K562 (cell line): ENCODE data around the gene ATP13A1. TPM values are rescaled to one million over a fixed set of nuclear protein-coding genes. Genes with fewer than 3 reads are reported as not detected.

ENCODE experiments used
- ATAC-seq: fragments of 200-7000 bp; cut with Tn5 transposase; 3 replicates; pipeline ENCODE4 v1.9.1; 2020; ENCODE audit warnings: moderate library complexity
- BruUV-seq: library from RNA; stranded (reverse); fragments of 400-500 nt; replicated peaks from 2 replicates; lab custom pipeline; 2021; lab: Mats Ljungman, UMichigan
- CTCF ChIA-PET: fragments of 300-600 bp; formaldehyde crosslinking; extraction: SDS; loops from one replicate; lab custom pipeline; 2021; ENCODE audit warnings: low intra/inter-chr PET ratio; lab: Yijun Ruan, JAX
- POLR2A ChIA-PET: fragments of 300-600, 350-650 bp; sonication (Branson Sonifier 250); formaldehyde crosslinking; extraction: SDS; loops from one replicate; lab custom pipeline; 2021; ENCODE audit warnings: antibody characterized with exemption, inconsistent platforms; lab: Yijun Ruan, JAX
- DNase-seq, 4 experiments: peaks; one replicate each; pipeline versions ENCODE4 v3.0.0 to v3.0.0-alpha.2; 2011 to 2018; ENCODE audit warnings: low spot score in 3 of 4, mixed read lengths in 3 of 4; ENCODE audit errors: extremely low read depth in 1 of 4
- FAIRE-seq: peaks from 2 replicates; lab custom pipeline; 2011; peaks lifted over from hg19 to GRCh38; lab: Jason Lieb, UNC
- H2AFZ ChIP-seq: 2 replicates; pipeline ENCODE4 v1.6.0; 2011; ENCODE audit warnings: low read depth, low read length, control low read depth, inconsistent platforms
- H3K27ac ChIP-seq: fragments of 200-600 bp; 3 replicates; pipeline ENCODE4 v1.8.0; 2011; ENCODE audit warnings: low read depth, mild to moderate bottlenecking, control low read depth, inconsistent platforms, low read length, moderate library complexity, mixed read lengths; ENCODE audit errors: extremely low read depth
- H3K27me3 ChIP-seq, 2 experiments: fragments of 300-600 bp in 1 of 2; 2 replicates in 1 of 2; 3 replicates in 1 of 2; pipeline versions ENCODE4 v1.6.0 to v1.8.0; 2011; ENCODE audit warnings: inconsistent platforms in 2 of 2, low read length in 2 of 2, mild to moderate bottlenecking in 1 of 2, mixed read lengths in 1 of 2, moderate library complexity in 1 of 2; ENCODE audit not compliant: control insufficient read depth in 2 of 2, insufficient read depth in 2 of 2
- H3K36me3 ChIP-seq: fragments of 300-600 bp; 3 replicates; pipeline ENCODE4 v1.8.0; 2011; ENCODE audit warnings: mild to moderate bottlenecking, low read length, inconsistent platforms; ENCODE audit not compliant: control insufficient read depth, insufficient read depth
- H3K4me1 ChIP-seq, 2 experiments: fragments of 200-600 bp in 1 of 2; replicated peaks in 1 of 2; 2 replicates in 1 of 2; 3 replicates in 1 of 2; pipeline versions ENCODE4 v1.5.1 to v1.8.0; 2011; ENCODE audit warnings: inconsistent platforms in 2 of 2, low read length in 2 of 2, mild to moderate bottlenecking in 1 of 2, mixed read lengths in 1 of 2, moderate library complexity in 1 of 2; ENCODE audit not compliant: control insufficient read depth in 2 of 2, insufficient read depth in 2 of 2
- H3K4me2 ChIP-seq: 2 replicates; pipeline ENCODE4 v1.6.1; 2011; ENCODE audit warnings: low read length, control low read depth, inconsistent platforms, mixed read lengths; ENCODE audit not compliant: insufficient read depth
- H3K4me3 ChIP-seq: fragments of 200-600 bp; sonication (generic), shearing (Covaris generic); 2 replicates; pipeline ENCODE4 v1.5.1; 2016; ENCODE audit warnings: control low read depth, inconsistent platforms
- H3K79me2 ChIP-seq: fragments of 200-600 bp; 3 replicates; pipeline ENCODE4 v1.8.0; 2011; ENCODE audit warnings: low read length, inconsistent platforms; ENCODE audit not compliant: control insufficient read depth, insufficient read depth
- H3K9ac ChIP-seq, 2 experiments: 2 replicates each; pipeline versions ENCODE4 v1.6.0 to v1.6.1; 2011; ENCODE audit warnings: low read depth in 2 of 2, low read length in 2 of 2, control low read depth in 1 of 2, inconsistent platforms in 1 of 2, mild to moderate bottlenecking in 1 of 2, mixed read lengths in 1 of 2; ENCODE audit not compliant: insufficient read depth in 1 of 2
- H3K9me1 ChIP-seq: one replicate; pipeline ENCODE4 v1.6.0; 2011; ENCODE audit warnings: inconsistent platforms, mild to moderate bottlenecking, low read length, moderate library complexity; ENCODE audit not compliant: control insufficient read depth, insufficient read depth
- H3K9me3 ChIP-seq: replicated peaks from 2 replicates; pipeline ENCODE4 v1.5.1; 2011; ENCODE audit warnings: low read depth, low read length, inconsistent platforms; ENCODE audit not compliant: control insufficient read depth, insufficient read depth
- H4K20me1 ChIP-seq: replicated peaks from 2 replicates; pipeline ENCODE4 v1.6.1; 2011; ENCODE audit warnings: low read length, inconsistent platforms, mixed read lengths; ENCODE audit not compliant: control insufficient read depth, insufficient read depth
- FOXK2 ChIP-seq, 2 experiments: fragments of 450-650 bp; IDR thresholded peaks in 1 of 2; conservative IDR thresholded peaks in 1 of 2; 2 replicates each; pipeline ENCODE4 v1.6.1; 2016; ENCODE audit warnings: low read depth in 2 of 2, mild to moderate bottlenecking in 1 of 2
- NR2C1 ChIP-seq, 2 experiments: fragments of 450-650 bp; IDR thresholded peaks; 2 replicates each; pipeline ENCODE4 v1.6.1; 2017; ENCODE audit warnings: mild to moderate bottlenecking in 2 of 2, antibody characterized with exemption in 1 of 2, inconsistent platforms in 1 of 2, missing compliant biosample characterization in 1 of 2, missing genetic modification characterization in 1 of 2
- WGBS: fragments of 100-300 bp; shearing (Covaris generic); methylation state at CpG from one replicate; pipeline ENCODE4 v1.1.6; 2016; ENCODE audit warnings: low coverage, mixed read lengths; ENCODE audit not compliant: insufficient coverage; ENCODE audit errors: missing lambda C conversion rate; 5-methylcytosine and 5-hydroxymethylcytosine counted together
- in situ Hi-C: fragments of 300-500 bp; cut with MboI; formaldehyde crosslinking; loops from 4 replicates; pipeline ENCODE4 v1.15.0; 2018; ENCODE audit warnings: inconsistent platforms, mixed read lengths
- intact Hi-C: fragments of 100-400 bp; cut with micrococcal nuclease; formaldehyde crosslinking; loops from 2 replicates; pipeline ENCODE4 v1.14.2; 2022
- polyA plus RNA-seq, 8 experiments: library from polyadenylated mRNA; depleted of rRNA in 4 of 8; stranded (reverse) in 5 of 8; unstranded in 3 of 8; fragments of >200 nt; fragmentation: Nextera tagmentation in 2 of 8; fragmentation: Illumina TruSeq in 1 of 8; extraction: Ambion mirVana in 2 of 8; extraction: Trizol in 1 of 8; gene quantifications; 2 replicates each; pipeline versions ENCODE4 v1.2.1 to v1.2.3, GENCODE V29; 2011 to 2014; ENCODE audit warnings: inconsistent platforms in 1 of 8, missing spikeins in 1 of 8
- total RNA-seq, 7 experiments: library from RNA; depleted of rRNA in 6 of 7; stranded (reverse); fragments of >200 nt in 6 of 7; fragmentation: Illumina TruSeq in 2 of 7; extraction: Trizol in 2 of 7; gene quantifications; 2 replicates each; pipeline versions ENCODE4 v1.2.1 to v1.2.3, GENCODE V29; 2011 to 2021; ENCODE audit warnings: low replicate concordance in 1 of 7
- TF ChIP-seq, protein P1 (sequence below): fragments of 200-600 bp; sonication (generic); IDR thresholded peaks from one replicate; pipeline ENCODE4 v1.6.1; 2012; ENCODE audit warnings: mild to moderate bottlenecking, low read depth, low read length, inconsistent platforms

The ATP13A1 gene
- total and polyA plus RNA-seq, 9 of the 15 experiments (the other 6 are each of a cell fraction or from before 2014, with no cell fraction given): 0.90 to 83.8 (median 23.1) TPM

DNA sequence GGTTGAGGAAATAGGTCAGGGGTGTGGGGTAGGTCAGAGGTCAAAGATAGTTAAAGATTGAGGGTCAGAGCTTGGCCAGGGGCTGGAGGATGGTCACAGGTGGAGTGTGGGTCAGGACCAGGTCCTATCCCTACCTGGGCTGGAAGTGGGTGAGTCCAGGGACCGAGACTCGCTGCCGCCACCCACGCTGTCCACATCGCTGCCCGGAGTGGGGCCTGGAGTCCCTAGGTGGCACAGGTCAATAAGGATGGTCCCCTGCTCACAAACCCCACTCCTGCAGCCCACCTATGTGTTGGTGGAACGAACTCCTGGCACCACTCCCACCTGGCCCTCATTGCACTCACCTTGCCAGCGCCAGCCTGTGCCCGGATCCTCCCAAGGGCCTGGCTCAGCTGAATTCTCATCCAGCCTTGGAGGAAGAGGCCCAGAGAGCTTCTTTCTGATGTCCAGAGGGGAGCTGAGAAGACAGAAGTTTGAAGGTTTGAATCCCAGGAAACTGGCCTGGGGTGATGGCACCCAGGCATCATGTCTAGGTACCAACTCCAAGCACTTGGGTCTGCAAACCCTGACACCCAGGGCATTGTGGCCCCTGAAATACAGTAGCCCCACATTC is 26.8 kb downstream of the ATP13A1 start:
- Histone ChIP-seq H3K9me1 (no peaks in the 10 kb centered on the region), H3K4me1 (peaks cover 0 to 20% of the 10 kb centered on the region in 2 experiments; a peak in 2 of 5 replicates), H3K27ac (no peak overlapping the region), H3K4me2 (no peak overlapping the region), H3K4me3 (no peak overlapping the region), H2AFZ (no peak overlapping the region), H3K36me3 (peaks cover 35% of the 10 kb centered on the region; the same call in 2 of the 3 replicates), H3K9me3 (no peaks in the 10 kb centered on the region), H3K79me2 (no peaks in the 10 kb centered on the region), H3K27me3 (no peaks in the 10 kb centered on the region), H3K9ac (no peak overlapping the region), H4K20me1 (no peaks in the 10 kb centered on the region)
- ChIA-PET CTCF (no interaction called here), POLR2A (no interaction called here)
- ATAC-seq (no peak), FAIRE-seq (no peak), DNase-seq (no peak)
- in situ Hi-C loops (loop anchor here (25.0 kb wide), 1 partner anchor 99 kb away; the partner anchor contains the start of genes CILP2 and YJEFN3), intact Hi-C loops (no loop called here)
- BruUV-seq: no TSS peak
- 94% methylated on average over 9 of the region's 9 CpGs for WGBS
- TF ChIP-seq FOXK2 (conservative IDR thresholded peaks at IDR 0.05 in 1 of 2, IDR thresholded peaks at IDR 0.05 in 1 of 2; ENCODE audit: low read depth in 2 of 2): no peak
- TF ChIP-seq NR2C1 (IDR thresholded peaks at IDR 0.05): no peak
- TF ChIP-seq NR2C1 (tag; IDR thresholded peaks at IDR 0.05): 0 out of 2 replicates have a peak, but pooled peaks have one; percentile 23
- TF ChIP-seq, protein P1, sequence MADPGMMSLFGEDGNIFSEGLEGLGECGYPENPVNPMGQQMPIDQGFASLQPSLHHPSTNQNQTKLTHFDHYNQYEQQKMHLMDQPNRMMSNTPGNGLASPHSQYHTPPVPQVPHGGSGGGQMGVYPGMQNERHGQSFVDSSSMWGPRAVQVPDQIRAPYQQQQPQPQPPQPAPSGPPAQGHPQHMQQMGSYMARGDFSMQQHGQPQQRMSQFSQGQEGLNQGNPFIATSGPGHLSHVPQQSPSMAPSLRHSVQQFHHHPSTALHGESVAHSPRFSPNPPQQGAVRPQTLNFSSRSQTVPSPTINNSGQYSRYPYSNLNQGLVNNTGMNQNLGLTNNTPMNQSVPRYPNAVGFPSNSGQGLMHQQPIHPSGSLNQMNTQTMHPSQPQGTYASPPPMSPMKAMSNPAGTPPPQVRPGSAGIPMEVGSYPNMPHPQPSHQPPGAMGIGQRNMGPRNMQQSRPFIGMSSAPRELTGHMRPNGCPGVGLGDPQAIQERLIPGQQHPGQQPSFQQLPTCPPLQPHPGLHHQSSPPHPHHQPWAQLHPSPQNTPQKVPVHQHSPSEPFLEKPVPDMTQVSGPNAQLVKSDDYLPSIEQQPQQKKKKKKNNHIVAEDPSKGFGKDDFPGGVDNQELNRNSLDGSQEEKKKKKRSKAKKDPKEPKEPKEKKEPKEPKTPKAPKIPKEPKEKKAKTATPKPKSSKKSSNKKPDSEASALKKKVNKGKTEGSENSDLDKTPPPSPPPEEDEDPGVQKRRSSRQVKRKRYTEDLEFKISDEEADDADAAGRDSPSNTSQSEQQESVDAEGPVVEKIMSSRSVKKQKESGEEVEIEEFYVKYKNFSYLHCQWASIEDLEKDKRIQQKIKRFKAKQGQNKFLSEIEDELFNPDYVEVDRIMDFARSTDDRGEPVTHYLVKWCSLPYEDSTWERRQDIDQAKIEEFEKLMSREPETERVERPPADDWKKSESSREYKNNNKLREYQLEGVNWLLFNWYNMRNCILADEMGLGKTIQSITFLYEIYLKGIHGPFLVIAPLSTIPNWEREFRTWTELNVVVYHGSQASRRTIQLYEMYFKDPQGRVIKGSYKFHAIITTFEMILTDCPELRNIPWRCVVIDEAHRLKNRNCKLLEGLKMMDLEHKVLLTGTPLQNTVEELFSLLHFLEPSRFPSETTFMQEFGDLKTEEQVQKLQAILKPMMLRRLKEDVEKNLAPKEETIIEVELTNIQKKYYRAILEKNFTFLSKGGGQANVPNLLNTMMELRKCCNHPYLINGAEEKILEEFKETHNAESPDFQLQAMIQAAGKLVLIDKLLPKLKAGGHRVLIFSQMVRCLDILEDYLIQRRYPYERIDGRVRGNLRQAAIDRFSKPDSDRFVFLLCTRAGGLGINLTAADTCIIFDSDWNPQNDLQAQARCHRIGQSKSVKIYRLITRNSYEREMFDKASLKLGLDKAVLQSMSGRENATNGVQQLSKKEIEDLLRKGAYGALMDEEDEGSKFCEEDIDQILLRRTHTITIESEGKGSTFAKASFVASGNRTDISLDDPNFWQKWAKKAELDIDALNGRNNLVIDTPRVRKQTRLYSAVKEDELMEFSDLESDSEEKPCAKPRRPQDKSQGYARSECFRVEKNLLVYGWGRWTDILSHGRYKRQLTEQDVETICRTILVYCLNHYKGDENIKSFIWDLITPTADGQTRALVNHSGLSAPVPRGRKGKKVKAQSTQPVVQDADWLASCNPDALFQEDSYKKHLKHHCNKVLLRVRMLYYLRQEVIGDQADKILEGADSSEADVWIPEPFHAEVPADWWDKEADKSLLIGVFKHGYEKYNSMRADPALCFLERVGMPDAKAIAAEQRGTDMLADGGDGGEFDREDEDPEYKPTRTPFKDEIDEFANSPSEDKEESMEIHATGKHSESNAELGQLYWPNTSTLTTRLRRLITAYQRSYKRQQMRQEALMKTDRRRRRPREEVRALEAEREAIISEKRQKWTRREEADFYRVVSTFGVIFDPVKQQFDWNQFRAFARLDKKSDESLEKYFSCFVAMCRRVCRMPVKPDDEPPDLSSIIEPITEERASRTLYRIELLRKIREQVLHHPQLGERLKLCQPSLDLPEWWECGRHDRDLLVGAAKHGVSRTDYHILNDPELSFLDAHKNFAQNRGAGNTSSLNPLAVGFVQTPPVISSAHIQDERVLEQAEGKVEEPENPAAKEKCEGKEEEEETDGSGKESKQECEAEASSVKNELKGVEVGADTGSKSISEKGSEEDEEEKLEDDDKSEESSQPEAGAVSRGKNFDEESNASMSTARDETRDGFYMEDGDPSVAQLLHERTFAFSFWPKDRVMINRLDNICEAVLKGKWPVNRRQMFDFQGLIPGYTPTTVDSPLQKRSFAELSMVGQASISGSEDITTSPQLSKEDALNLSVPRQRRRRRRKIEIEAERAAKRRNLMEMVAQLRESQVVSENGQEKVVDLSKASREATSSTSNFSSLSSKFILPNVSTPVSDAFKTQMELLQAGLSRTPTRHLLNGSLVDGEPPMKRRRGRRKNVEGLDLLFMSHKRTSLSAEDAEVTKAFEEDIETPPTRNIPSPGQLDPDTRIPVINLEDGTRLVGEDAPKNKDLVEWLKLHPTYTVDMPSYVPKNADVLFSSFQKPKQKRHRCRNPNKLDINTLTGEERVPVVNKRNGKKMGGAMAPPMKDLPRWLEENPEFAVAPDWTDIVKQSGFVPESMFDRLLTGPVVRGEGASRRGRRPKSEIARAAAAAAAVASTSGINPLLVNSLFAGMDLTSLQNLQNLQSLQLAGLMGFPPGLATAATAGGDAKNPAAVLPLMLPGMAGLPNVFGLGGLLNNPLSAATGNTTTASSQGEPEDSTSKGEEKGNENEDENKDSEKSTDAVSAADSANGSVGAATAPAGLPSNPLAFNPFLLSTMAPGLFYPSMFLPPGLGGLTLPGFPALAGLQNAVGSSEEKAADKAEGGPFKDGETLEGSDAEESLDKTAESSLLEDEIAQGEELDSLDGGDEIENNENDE: no peak
